H9 (cell line): Measurements from ENCODE around the gene PAK1. TPM values are rescaled to one million over a fixed set of nuclear protein-coding genes. Genes with fewer than 3 reads are reported as not detected.

Experiments
- DNase-seq: peaks from one replicate; pipeline ENCODE4 v3.0.0-alpha.2; 2017
- H2AFZ ChIP-seq: one replicate; pipeline ENCODE4 v1.6.1; 2013; ENCODE audit warnings: mild to moderate bottlenecking, low read length, control low read depth, moderate library complexity
- H2AK5ac ChIP-seq: 2 replicates; pipeline ENCODE4 v1.6.1; 2013; ENCODE audit warnings: low read length, control low read depth, mixed read lengths; ENCODE audit not compliant: insufficient read length
- H2BK120ac ChIP-seq: one replicate; pipeline ENCODE4 v1.6.1; 2013; ENCODE audit warnings: low read depth, mild to moderate bottlenecking, low read length, control low read depth, inconsistent platforms; ENCODE audit not compliant: poor library complexity, severe bottlenecking
- H2BK12ac ChIP-seq: 2 replicates; pipeline ENCODE4 v1.6.1; 2013; ENCODE audit warnings: low read length, control low read depth, mixed read lengths, low read depth; ENCODE audit not compliant: insufficient read length
- H2BK15ac ChIP-seq: 2 replicates; pipeline ENCODE4 v1.6.1; 2013; ENCODE audit warnings: low read depth, low read length, control low read depth
- H2BK20ac ChIP-seq: one replicate; pipeline ENCODE4 v1.6.1; 2013; ENCODE audit warnings: low read depth, mild to moderate bottlenecking, low read length, control low read depth, inconsistent platforms; ENCODE audit not compliant: poor library complexity, severe bottlenecking
- H2BK5ac ChIP-seq: 2 replicates; pipeline ENCODE4 v1.6.1; 2013; ENCODE audit warnings: low read length, control low read depth, mixed read lengths; ENCODE audit not compliant: insufficient read length
- H3K14ac ChIP-seq: 2 replicates; pipeline ENCODE4 v1.6.1; 2013; ENCODE audit warnings: low read length, control low read depth; ENCODE audit not compliant: insufficient read depth
- H3K18ac ChIP-seq: 2 replicates; pipeline ENCODE4 v1.6.1; 2013; ENCODE audit warnings: low read depth, mild to moderate bottlenecking, mixed read lengths, low read length, control low read depth; ENCODE audit not compliant: insufficient read length
- H3K23ac ChIP-seq: 2 replicates; pipeline ENCODE4 v1.6.1; 2013; ENCODE audit warnings: low read length, control low read depth, mixed read lengths, low read depth; ENCODE audit not compliant: insufficient read length
- H3K23me2 ChIP-seq: 2 replicates; pipeline ENCODE4 v1.6.1; 2013; ENCODE audit warnings: low read depth, mild to moderate bottlenecking, mixed read lengths, low read length, control low read depth; ENCODE audit not compliant: insufficient read length, poor library complexity, severe bottlenecking
- H3K27ac ChIP-seq: 2 replicates; pipeline ENCODE4 v1.5.1; 2013; ENCODE audit warnings: low read length, control low read depth, mixed read lengths, low read depth; ENCODE audit not compliant: insufficient read length
- H3K27me3 ChIP-seq: 2 replicates; pipeline ENCODE4 v1.6.1; 2013; ENCODE audit warnings: low read length, control low read depth, inconsistent platforms; ENCODE audit not compliant: insufficient read depth
- H3K4ac ChIP-seq: 2 replicates; pipeline ENCODE4 v1.6.1; 2013; ENCODE audit warnings: low read depth, mild to moderate bottlenecking, control low read depth, inconsistent platforms, low read length, moderate library complexity
- H3K4me1 ChIP-seq: 2 replicates; pipeline ENCODE4 v1.6.1; 2013; ENCODE audit warnings: low read length, control low read depth, inconsistent platforms; ENCODE audit not compliant: insufficient read depth
- H3K4me2 ChIP-seq: 2 replicates; pipeline ENCODE4 v1.6.1; 2013; ENCODE audit warnings: low read length, control low read depth, mixed read lengths; ENCODE audit not compliant: insufficient read length, insufficient read depth
- H3K56ac ChIP-seq: 2 replicates; pipeline ENCODE4 v1.6.1; 2013; ENCODE audit warnings: low read depth, mild to moderate bottlenecking, mixed read lengths, low read length, control low read depth; ENCODE audit not compliant: insufficient read length
- H3K79me1 ChIP-seq: 2 replicates; pipeline ENCODE4 v1.6.1; 2013; ENCODE audit warnings: low read depth, mild to moderate bottlenecking, moderate library complexity, low read length, control low read depth, inconsistent platforms; ENCODE audit not compliant: insufficient read depth, poor library complexity, severe bottlenecking
- H3K79me2 ChIP-seq: 2 replicates; pipeline ENCODE4 v1.6.1; 2013; ENCODE audit warnings: low read length, control low read depth, inconsistent platforms; ENCODE audit not compliant: insufficient read depth
- H3K9ac ChIP-seq: 2 replicates; pipeline ENCODE4 v1.6.1; 2013; ENCODE audit warnings: low read length, control low read depth, mixed read lengths; ENCODE audit not compliant: insufficient read length; ENCODE audit errors: extremely low read depth
- H3K9me3 ChIP-seq: one replicate; pipeline ENCODE4 v1.6.1; 2013; ENCODE audit warnings: low read depth, low read length, inconsistent platforms; ENCODE audit not compliant: control insufficient read depth
- H3T11ph ChIP-seq: one replicate; pipeline ENCODE4 v1.6.1; 2013; ENCODE audit warnings: mild to moderate bottlenecking, low read length, control low read depth, inconsistent platforms
- H4K20me1 ChIP-seq: one replicate; pipeline ENCODE4 v1.6.1; 2013; ENCODE audit not compliant: control insufficient read depth, insufficient read length, insufficient read depth
- H4K5ac ChIP-seq: 2 replicates; pipeline ENCODE4 v1.6.1; 2013; ENCODE audit warnings: low read depth, mild to moderate bottlenecking, mixed read lengths, low read length, control low read depth; ENCODE audit not compliant: insufficient read length
- H4K8ac ChIP-seq: replicated peaks from 2 replicates; pipeline ENCODE4 v1.6.1; 2013; ENCODE audit warnings: low read length, control low read depth, mixed read lengths, low read depth; ENCODE audit not compliant: insufficient read length
- H4K91ac ChIP-seq: 2 replicates; pipeline ENCODE4 v1.6.1; 2013; ENCODE audit warnings: low read depth, mild to moderate bottlenecking, moderate library complexity, mixed read lengths, low read length, control low read depth; ENCODE audit not compliant: insufficient read length
- H3K27ac Mint-ChIP-seq, 3 experiments: 2 replicates in 2 of 3; 3 replicates in 1 of 3; pipeline ENCODE4 v1.8.0; 2020 to 2021; ENCODE audit warnings: mixed read lengths in 3 of 3, mild to moderate bottlenecking in 1 of 3, moderate library complexity in 1 of 3
- H3K27me3 Mint-ChIP-seq: 2 replicates; pipeline ENCODE4 v1.8.0; 2021; ENCODE audit warnings: low read depth, mild to moderate bottlenecking, moderate library complexity, mixed read lengths
- H3K36me3 Mint-ChIP-seq, 3 experiments: 2 replicates in 2 of 3; 3 replicates in 1 of 3; pipeline ENCODE4 v1.8.0; 2020 to 2021; ENCODE audit warnings: low read depth in 3 of 3, mixed read lengths in 3 of 3; ENCODE audit not compliant: insufficient read depth in 1 of 3
- H3K4me1 Mint-ChIP-seq, 2 experiments: 2 replicates each; pipeline ENCODE4 v1.8.0; 2020; ENCODE audit warnings: mixed read lengths in 2 of 2
- H3K4me3 Mint-ChIP-seq, 2 experiments: 2 replicates in 1 of 2; 3 replicates in 1 of 2; pipeline ENCODE4 v1.8.0; 2020 to 2021; ENCODE audit warnings: mild to moderate bottlenecking in 2 of 2, mixed read lengths in 2 of 2, moderate library complexity in 1 of 2
- H3K9me3 Mint-ChIP-seq, 2 experiments: 2 replicates in 1 of 2; 3 replicates in 1 of 2; pipeline ENCODE4 v1.8.0; 2020; ENCODE audit warnings: mild to moderate bottlenecking in 2 of 2, mixed read lengths in 2 of 2, moderate library complexity in 1 of 2
- CTCF ChIP-seq: fragments of 200-600 bp; sonication (generic); conservative IDR thresholded peaks from 3 replicates; pipeline ENCODE4 v1.8.0; 2021; ENCODE audit warnings: antibody characterized with exemption, mild to moderate bottlenecking
- WGBS: extraction: QIAGEN DNeasy Blood & Tissue Kit; methylation state at CpG from one replicate; pipeline ENCODE4 v1.1.7; 2013; ENCODE audit warnings: missing lambda C conversion rate, low lambda C conversion rate, mixed read lengths; ENCODE audit not compliant: insufficient read length; ENCODE audit errors: extremely low coverage; 5-methylcytosine and 5-hydroxymethylcytosine counted together
- total RNA-seq: library from RNA; stranded (reverse); gene quantifications from 2 replicates; pipeline ENCODE4 v1.2.1, GENCODE V29; 2021

Gene PAK1
- total RNA-seq, 1 experiment from 2014 or later: 122 TPM

GRCh38 chr11:77400775-77401449, 73.0 kb downstream of the PAK1 start:
- H3K23me2 ChIP-seq: no peaks in the 10 kb centered on the region
- H4K5ac ChIP-seq: no peak overlapping the region
- H3K4me1 ChIP-seq: peaks cover 14% of the 10 kb centered on the region
- H2BK20ac ChIP-seq: no peak overlapping the region
- Mint-ChIP-seq H3K4me3 (no peak overlapping the region), H3K36me3 (peaks cover 7 to 12% (median 7%) of the 10 kb centered on the region in 3 experiments; a peak in 5 of 7 replicates), H3K4me1 (peaks cover 26 to 31% of the 10 kb centered on the region in 2 experiments), H3K27me3 (no peaks in the 10 kb centered on the region), H3K9me3 (no peaks in the 10 kb centered on the region), H3K27ac (no peak overlapping the region; a peak in 2 of 7 replicates)
- no peak overlapping the region for H3K23ac ChIP-seq
- H4K91ac ChIP-seq: no peak overlapping the region
- H2AK5ac ChIP-seq: no peak overlapping the region
- H3K27me3 ChIP-seq: no peaks in the 10 kb centered on the region
- H3K79me2 ChIP-seq: peaks cover 58% of the 10 kb centered on the region
- H3K4me2 ChIP-seq: no peak overlapping the region
- H3K27ac ChIP-seq: no peak overlapping the region
- no peak overlapping the region for H2BK120ac ChIP-seq
- TF ChIP-seq CTCF: peak; percentile 24; the same call in 1 of the 3 replicates
- no peak overlapping the region for H3K4ac ChIP-seq
- no peaks in the 10 kb centered on the region for H4K20me1 ChIP-seq
- H2AFZ ChIP-seq: no peak overlapping the region
- no peaks in the 10 kb centered on the region for H3K9me3 ChIP-seq
- H3K18ac ChIP-seq: no peak overlapping the region
- H3K79me1 ChIP-seq: peaks cover 9% of the 10 kb centered on the region
- H3K56ac ChIP-seq: no peak overlapping the region
- H3K14ac ChIP-seq: no peak overlapping the region
- no CpG with 5 or more reads among the region's 5 CpGs for WGBS
- no peak overlapping the region for H2BK15ac ChIP-seq
- DNase-seq: no peak
- H2BK5ac ChIP-seq: no peak overlapping the region
- no peak overlapping the region for H3T11ph ChIP-seq
- H3K9ac ChIP-seq: no peak overlapping the region
- H2BK12ac ChIP-seq: no peak overlapping the region
- no peak overlapping the region for H4K8ac ChIP-seq
